Transverse colon (tissue), 3 donors: Measurements from ENCODE around the gene SRPK2.

Experiments
- CTCF ChIP-seq, 5 experiments: fragments of 200-600 bp in 3 of 5; fragments of 450-650 bp in 2 of 5; sonication (generic) in 3 of 5; IDR thresholded peaks; 1 replicate in 2 of 5; 2 replicates in 3 of 5; pipeline ENCODE4 v1.5.1; 2016 to 2017; ENCODE audit warnings: antibody characterized with exemption in 5 of 5, inconsistent platforms in 3 of 5, mild to moderate bottlenecking in 2 of 5, moderate library complexity in 1 of 5
- POLR2A ChIP-seq: fragments of 450-650 bp; IDR thresholded peaks from one replicate; pipeline ENCODE4 v1.6.1; 2016; ENCODE audit warnings: antibody characterized with exemption, mild to moderate bottlenecking, moderate library complexity

DNA sequence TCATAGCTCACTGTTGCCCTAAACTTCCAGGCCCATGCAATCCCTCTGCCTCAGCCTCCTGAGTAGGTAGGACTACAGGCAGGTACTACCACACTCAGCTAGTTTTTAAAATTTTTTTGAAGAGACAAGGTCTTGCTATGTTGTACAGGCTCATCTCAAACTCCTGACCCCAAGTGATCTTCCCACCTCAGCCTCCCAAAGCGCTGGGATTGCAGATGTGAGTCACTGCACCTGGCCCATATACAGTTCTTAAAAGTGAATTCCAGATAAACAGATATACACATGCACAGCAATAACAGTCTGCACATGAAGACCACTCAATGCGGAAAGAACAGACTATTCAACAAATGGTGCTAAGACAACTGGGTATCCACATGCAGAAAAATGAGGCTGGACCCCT, 67.8 kb downstream of the SRPK2 start:
- TF ChIP-seq CTCF (IDR thresholded peaks at IDR 0.05) (no peak), POLR2A (no peak)
